Activated CD8-positive, alpha-beta memory T cell treated with anti-CD3 and anti-CD28 coated beads for 4 hours (primary cell): Measurements from ENCODE around the gene LITAFD.
"Not testable (repeated sequence)": the region's sequence is repeated elsewhere in the genome, so short reads cannot be mapped to it uniquely, and the experiment has no call there.

Experiments used
- DNase-seq, 2 donors: peaks; one replicate each; pipeline ENCODE4 v3.0.0-alpha.2; 2020; ENCODE audit warnings: low read depth in 2 of 2

LITAFD gene

DNA sequence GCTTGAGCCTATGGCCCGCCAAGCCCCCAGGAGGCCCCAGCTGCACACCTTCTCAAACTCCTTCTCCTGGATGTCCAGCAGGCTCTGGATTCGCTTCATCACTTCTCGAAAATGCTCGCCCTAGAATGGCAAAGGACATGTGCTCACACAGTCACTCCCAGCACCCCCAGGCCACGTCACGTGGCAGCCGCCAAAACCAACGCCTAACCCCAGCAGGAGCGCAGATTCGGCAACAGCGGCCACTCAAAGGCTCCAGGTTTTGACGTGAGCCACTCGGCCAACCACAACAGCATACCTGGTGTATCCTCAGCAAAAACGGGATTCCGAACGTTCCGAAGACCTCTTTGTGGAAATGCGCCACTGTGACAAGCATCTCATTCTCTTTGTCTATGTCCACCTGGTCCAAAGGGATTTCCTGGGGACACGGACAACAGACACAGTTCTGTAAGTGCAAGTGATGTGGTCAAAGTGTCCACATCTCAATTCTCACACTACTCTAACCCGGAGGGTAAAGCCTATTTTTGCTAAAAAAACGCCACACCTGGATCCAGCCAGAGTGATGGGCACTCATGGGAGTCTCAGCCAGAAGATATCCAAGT, 12.7 kb downstream of the LITAFD start:
- no peak for DNase-seq

DNA sequence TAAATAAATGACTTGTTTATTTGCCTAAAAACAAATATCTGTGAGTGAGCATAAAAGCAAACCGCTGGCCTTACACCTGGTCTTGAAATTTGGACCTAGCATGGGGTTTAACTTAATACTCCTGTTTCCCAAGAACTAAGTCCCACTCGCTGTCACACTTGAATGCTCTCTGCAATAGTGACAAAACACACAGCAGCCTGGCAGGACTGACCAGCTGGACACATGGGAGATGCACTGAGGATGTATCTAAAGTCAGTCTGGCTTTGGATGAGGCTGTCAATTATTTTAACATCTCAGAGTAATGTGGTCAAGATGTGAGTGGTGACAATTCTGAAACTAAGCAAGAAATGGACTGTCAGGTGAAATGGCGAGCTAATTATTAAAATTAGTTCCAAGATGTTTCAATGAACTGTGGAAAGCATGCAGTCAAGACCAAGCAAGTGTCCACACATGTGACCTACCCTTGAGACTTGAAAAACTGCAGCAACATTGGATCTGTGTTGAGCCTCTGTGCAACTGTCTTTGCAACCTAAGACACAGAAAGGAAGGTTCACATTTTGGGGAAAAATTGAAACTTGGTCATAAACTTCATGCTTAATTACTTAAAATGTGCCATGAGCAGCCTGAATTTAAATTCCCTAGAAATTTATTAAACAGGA, 16.6 kb downstream of the LITAFD start:
- no peak for DNase-seq

DNA sequence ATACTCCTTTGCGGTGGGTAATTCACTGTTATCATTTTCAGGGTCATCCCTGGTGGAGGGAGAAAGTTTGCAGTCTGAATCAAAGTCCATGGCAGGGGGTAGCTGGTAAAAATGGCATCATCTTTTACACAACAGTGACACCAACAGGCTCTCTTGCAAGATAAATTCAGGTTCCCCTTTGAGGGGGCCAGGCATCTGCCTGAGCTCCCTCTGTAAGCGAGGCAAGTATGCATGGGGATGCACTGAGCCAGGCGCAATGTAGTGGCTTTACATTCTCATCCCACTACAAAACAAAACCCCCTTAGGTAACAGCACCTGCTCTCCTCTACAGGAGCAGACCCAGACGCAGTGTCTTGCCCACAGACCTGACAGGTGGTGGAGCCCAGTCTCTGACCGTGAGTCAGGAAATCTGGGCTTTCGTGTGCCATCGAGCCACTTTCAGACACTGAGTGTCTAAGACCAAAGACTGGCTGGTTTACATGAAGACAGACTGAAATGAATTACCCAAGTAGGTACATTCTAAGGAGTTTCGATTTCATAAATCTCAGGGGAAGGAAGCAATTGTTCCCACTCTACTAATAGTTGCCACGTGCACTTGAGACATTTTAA, 17.7 kb downstream of the LITAFD start:
- no peak for DNase-seq

DNA sequence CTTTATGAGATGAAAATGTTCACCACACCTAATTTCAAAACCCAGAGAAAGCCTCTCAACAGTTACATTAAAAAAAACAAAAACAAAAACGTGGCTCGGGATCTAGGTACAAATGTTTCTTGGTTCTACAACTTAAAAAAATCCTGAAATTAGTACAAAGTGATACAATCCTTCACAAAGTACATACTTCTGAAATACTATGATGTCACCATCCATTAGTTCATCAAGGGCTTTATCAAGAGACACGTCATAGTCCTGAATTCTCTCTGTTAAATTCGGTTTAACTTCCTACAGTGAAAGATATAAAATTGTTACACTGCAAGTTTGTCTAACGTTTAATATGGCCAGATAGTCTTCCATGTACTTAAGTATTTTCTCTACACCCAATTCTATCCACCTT, 18.2 kb downstream of the LITAFD start:
- DNase-seq = no peak

DNA sequence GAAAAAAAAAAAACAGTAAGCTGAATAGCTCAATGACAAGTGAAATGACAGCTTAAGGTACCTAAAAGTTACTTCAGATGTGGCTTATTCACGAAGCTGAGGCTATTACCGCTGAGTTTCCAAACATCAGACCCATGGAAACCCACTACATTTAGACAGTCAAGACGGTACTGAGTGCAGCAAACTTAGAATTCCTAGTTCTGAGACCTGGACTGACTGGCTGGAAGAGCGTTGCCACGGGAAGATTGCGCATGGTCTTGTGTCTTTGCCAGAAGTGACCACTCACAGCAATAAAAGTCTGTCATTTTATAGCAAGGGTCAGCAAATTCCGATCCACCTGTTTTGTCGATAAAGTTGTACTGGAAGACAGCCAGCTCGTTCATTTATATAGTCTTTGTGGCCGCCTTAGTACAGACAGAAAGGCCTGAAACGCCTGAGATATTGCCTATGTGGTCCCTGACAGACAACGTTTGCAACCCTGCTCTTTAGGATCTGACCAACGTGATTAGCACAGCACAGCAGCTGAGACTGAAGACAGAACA, 19.2 kb downstream of the LITAFD start:
- DNase-seq = no peak

DNA sequence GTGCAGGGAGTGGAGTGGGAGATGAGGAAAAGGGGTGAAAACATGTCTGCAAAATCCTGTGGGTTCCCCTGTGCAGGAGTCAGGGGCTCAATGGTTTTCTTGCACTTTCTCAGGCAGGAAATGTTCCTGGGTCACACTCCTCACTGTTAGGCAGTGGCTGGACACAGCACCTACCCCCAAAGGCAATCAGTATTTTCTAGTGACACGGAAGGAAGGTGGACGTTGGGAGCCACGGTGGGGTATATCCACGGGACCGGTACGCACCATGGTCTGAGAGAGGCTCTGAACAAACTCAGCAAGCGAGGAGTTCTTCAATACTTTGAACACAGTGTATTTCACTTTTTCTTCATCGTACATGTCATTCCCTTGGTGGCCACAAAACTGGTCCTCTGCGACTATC, 20.9 kb downstream of the LITAFD start:
- no peak for DNase-seq

DNA sequence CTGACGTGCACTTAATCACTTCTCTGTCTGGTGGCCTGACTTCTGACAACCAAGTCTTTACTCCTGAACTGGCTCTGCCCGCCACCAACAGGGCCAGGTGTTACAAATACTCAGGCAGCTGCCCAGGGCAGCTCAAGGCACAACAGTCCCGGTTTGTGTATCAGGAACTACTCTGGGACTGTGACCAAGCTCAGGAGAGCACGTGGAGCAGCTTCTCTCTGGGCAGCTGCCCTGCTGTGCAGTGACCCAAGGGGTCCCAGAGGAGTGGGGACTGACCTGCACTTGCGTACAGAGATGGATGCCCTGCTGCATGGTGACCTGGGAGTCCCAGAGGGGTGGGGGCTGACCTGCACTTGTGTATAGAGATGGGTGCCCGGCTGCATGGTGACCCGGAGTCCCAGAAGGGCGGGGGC, 21.9 kb downstream of the LITAFD start:
- no peak for DNase-seq

DNA sequence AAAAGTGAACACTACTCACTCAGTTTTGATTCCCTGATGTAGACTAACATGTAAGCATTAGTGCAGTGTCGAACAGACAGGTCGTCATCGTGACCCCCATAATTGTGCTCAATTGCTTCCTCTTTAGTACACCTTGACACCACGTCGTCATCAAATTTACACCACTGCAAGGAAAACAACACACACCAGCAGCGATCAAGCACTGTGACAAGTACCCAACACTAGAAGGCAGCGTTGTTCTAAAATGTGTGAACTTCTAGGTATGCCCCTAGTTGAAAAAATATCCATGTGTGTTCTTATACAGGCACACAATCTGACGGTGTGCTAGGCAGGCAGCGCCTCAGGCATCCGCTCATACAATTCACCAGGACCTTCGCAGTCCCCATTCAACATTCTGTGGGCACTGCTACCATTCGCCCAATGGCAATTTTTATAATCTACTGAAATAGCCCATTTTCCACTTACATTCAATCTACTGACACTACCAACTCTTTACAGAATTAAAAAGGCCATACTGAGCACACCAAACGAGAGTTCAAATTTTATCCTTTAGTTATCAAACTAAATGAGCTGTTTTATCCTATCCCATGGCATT, 23.1 kb downstream of the LITAFD start:
- no peak for DNase-seq

DNA sequence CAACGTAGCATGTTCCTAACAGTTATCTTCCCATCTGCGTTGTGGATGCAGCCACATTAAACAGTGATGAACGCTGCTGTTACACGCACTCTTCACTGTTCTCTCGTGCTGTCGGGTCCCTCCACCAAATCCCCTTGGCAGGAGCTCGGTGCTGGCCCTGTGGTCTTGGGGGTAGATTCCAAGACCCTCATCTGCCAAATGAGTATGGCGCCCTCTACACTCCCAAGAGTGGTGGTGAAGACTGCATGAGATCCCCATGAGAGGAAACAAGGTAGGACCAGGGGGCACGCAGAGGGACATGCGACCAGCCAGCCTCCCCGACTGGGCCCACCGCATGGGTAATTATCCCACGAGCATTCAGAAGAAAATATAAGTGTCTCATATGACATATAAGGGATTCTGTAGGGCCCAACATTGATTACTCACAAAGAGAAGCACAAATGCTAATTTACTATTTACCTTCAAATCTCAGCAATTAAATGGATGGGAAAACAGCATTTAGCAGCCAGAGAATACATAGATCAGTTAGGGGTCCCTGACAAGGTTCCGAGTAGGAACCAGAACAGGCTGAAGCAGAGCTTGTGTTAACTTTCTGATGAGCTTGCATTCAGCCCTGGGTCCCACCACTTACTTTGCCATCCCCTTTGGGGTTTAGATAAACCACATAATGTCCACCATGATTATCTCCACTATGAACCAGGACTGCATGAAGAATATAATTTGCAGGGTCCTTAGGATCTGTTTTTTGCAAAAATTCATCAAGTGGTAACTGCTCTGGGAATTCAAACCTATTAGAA, 23.8 kb downstream of the LITAFD start:
- DNase-seq = no peak

DNA sequence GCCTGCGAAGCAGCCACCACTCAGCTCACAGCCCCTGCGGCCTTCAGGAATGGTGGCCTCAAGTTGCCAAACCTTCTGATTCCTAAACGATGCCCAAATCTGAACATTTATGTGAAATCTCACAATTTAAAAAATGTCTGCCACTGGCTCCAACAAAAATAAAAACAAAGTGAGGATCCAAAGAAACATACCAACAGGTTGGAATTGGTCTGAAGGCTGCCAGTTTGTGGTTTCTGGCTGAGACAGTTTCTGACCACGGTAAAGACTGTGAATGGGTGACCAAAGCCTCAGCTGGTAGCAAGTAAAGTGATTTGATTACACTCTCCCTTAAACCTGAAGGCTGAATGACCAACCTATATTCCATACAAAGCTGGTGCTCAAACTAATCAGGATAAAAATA, 24.9 kb downstream of the LITAFD start:
- no peak for DNase-seq

DNA sequence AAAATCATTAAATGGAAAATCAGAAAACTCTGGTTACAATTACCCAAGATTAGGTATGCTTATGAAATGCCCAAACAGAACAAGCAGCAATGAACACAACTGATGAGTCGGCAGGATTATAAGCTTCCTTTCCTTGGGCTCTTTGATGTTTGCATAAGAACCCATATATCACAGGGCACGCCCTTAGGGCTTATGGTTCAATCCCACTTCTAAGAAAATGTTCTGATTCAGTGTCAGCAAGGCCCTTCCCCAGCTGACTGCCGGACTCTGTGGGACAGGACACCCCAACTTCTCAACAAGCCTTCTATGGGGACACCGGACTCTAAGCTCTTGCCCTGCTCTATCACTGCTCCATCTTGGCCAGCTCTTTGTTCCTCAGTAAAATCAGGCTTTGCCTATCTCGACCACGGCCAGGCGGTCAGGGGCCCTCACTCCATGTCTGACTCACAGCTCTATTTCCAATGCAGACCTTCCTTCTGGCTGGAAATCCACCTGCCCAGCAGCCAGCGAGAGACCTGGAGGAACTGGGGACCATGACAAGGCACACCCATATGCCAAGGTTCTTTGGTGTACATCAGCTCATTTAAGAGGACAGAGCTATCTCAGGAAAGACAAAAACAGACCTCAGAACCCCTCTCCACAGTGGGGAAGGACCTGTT, 26.8 kb downstream of the LITAFD start:
- DNase-seq = no peak

DNA sequence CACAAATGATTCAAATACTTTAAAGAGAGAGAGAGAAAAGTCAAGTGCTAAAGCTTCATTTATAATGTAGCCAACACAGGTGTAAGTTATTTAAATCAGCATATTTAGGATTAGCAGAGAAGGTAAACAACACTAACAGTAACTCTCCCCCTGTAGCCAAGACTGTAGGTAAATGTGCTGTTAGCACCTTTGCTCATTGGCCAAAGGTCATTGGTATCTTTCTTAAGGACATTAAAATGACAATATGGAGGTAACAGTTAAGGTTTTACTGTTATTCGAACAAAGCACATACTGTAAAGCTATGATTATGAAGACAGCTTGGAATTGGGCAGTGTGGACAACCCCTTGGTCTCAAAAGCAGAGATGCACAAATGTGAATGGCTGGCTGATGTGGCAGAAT, 28.7 kb downstream of the LITAFD start:
- no peak for DNase-seq

DNA sequence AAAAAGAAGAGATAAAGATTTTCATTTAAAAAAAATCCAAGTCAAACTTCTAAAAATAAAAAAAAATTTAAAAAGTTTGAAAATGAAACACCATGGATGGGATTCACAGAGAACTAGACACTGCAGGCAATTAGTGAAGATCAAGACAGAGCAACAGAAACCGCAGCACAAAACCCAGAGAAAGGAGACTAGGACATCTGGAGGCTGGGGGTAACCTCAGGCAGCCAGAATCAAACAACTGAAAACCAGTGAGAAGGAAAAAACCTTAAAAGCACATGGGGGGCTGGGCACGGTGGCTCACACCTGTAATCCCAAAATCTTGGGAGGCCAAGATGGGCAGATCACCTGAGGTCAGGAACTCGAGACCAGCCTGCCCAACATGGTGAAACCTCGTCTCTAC, 30.6 kb downstream of the LITAFD start:
- no peak for DNase-seq

DNA sequence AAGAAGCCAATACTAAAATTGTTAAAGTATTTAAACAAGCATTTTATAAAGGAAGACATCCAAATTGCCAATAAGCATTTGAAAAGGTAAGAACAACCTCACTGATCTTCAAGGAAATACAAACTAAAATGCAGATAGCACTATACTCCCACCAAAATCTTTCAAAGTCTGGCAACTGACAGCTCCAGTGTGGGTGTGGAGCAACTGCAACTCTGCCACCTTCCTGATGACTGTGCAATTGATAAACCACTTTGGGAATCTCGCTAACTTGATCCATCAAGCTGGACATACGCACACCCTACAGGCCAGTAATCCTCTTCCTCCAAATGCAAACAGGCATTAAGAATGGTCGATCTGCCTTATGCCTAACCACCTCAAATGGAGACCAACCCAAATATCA, 31.9 kb downstream of the LITAFD start:
- no peak for DNase-seq

DNA sequence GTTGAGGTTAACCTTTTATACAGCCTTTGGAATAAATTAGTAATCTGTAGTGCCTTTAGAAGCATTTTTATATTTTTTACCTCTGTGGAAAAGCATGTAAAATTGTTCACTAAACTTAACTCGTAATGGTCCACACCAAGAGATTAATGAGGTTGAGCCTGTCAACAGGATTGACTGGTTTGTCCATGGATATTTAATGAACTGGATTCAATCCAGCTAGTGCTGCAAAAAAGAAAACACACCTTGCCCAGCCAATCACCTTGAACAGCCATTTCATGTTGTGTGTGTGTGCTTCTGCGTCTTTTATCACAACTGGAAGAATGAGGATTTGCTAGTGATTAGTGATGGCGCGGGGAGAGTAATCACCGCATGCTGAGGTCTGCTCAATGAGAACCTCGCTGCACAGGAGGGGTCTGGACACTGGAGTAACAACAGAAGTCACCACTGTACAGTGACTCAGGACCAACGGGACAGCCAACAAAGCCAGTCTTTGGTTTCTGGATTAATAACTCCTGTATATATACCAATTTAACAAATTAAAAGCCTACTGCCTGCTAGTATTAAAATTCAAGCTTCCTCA, 33.7 kb downstream of the LITAFD start:
- no peak for DNase-seq

DNA sequence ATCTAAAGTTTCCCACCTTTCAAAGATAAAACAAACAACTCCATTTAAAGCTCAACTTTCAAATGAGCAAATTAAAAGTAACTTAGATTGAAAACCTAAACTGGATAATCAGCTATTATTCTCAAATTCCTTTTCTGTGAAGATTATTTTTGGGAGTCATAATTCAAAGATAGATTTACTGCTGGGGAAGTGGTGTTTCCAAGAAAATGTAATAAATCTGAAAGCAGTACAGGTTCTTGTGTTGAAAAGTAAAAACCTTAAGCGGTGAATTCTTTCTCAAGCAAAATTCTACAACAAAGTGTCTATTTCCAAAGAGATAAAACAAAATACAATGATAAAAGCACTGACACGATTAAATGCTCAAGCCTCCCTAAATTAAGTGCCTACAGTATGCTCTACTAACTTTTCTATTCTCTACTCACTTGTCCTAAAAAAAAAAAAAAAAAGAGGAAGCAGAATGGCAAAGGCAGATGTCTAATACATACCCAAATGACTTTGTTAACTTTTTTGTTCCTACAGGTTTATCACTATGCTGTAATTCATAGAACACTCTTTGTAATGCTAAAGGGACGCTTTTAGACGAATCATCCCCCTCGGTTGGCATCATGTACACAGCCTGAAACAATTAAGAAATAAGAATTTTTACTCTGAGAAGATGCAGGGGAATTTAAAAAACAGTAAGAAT, 34.5 kb downstream of the LITAFD start:
- DNase-seq = no peak

DNA sequence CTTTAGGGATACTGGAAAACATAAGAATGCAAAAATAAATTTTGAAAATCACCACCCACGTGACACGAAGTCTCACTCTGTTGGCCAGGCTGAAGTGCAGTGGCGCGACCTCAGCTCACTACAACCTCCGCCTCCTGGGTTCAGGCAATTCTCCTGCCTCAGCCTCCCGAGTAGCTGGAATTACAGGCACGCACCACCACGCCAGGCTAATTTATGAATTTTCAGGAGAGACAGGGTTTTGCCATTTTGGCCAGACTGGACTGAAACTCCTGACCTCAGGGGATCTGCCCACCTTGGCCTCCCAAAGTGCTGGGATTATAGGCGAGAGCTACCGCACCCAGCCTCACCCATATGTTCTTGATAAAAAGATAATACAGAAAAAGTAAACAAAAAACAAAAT, 35.2 kb downstream of the LITAFD start:
- not testable (repeated sequence) for DNase-seq

DNA sequence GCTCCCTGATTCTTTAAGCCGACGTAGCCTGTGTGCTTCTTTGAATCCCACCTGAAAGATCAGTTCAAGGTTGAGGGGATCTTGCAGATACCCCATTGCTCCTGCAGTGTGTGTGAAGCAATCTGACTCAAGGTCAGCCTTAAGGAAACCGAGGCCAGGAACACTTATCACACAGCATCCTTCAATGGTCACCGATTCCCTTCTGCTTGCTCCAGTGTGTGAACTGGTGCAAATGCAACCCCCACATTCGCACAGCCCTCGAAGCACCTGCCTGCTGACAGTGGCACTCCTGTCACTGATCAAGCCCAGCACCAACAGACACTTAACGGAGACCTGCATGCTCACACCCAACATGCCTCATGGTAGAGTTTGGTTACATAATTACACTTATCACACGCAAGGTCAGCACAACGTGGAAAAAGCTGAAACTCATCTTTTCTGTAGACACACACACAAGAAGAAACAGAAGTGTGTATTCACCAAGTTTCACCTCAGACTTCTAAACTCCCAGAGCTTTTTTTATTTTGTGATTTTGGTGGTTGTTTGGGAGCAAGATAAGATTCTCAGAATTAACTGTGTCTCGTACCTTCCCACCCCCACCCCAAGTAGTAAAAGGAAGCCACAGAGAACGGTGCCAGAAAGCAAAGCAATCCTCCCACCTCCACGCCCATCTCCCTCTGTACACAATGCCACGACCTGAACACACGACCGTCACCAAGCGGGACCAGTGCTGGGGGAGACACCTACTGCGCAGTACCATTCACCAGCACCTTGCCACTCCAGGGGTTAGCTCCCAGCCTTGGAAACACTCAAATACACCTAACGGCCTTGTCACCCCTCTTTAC, 37.2 kb downstream of the LITAFD start:
- no peak for DNase-seq

DNA sequence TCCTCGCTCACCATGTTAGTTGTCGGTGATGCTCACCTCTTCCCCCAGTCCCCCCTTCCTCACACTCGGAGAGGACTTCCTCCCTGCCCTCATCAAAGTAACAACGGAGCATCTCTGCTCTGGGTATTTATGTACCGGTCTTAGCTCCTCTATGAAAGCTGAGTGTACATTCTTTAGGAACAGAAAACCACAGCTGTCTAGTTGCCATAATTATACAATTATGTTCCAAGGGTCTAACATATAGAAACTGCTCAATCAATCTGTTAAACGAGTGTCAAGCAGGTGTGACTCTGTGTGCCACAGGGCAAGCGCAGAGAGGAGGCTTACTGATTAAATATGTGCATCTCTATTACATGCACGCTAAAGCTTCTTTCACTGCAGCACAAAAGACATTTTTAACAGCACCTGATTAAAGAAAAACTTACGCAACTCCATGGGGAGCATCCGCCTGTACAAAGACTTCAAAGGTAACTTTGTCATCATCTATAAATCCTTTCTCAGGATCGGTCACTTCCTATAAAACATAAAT, 37.8 kb downstream of the LITAFD start:
- no peak for DNase-seq
